Panc1 (cell line): ENCODE results near the gene MMP28.

Source experiments
- POLR2AphosphoS5 ChIP-seq: IDR thresholded peaks from 2 replicates; pipeline ENCODE4 v1.6.1; 2012; ENCODE audit warnings: mild to moderate bottlenecking, low read depth, low read length, moderate library complexity
- SIN3A ChIP-seq: IDR thresholded peaks from 2 replicates; pipeline ENCODE4 v1.6.1; 2012; ENCODE audit warnings: low read depth, mild to moderate bottlenecking, low read length, moderate library complexity, borderline replicate concordance; ENCODE audit not compliant: insufficient read depth
- TCF7L2 ChIP-seq: IDR thresholded peaks from 2 replicates; pipeline ENCODE4 v1.6.1; 2011; ENCODE audit warnings: mild to moderate bottlenecking, low read depth, low read length, inconsistent platforms
- TF ChIP-seq, protein P1 (sequence below), 2 experiments: IDR thresholded peaks; 2 replicates each; pipeline ENCODE4 v1.6.1; 2011 to 2012; ENCODE audit warnings: low read depth in 2 of 2, control low read depth in 1 of 2, low read length in 1 of 2, mild to moderate bottlenecking in 1 of 2, moderate library complexity in 1 of 2; ENCODE audit not compliant: insufficient read depth in 1 of 2
- TF ChIP-seq, protein P2 (sequence below): fragments of 450-650 bp; IDR thresholded peaks from 2 replicates; pipeline ENCODE4 v1.5.1; 2017; ENCODE audit warnings: mild to moderate bottlenecking

DNA sequence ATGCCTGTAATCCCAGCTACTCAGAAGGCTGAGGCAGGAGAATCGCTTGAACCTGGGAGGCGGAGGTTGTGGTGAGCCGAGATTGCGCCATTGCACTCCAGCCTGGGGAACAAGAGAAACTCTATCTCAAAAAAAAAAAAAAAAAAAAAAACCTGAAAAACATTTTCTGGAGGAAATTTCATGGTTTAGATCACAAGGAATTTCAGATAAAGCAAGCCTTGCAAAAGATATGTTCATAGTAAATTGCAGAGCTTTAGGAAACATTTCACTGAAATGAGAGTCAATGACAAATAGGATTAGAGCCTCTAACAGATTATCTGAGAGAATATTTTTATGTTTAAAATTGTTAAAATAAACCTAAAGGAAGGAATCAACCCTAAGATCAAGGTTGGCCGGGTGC, 17.0 kb upstream of the MMP28 start:
- TF ChIP-seq, protein P1, sequence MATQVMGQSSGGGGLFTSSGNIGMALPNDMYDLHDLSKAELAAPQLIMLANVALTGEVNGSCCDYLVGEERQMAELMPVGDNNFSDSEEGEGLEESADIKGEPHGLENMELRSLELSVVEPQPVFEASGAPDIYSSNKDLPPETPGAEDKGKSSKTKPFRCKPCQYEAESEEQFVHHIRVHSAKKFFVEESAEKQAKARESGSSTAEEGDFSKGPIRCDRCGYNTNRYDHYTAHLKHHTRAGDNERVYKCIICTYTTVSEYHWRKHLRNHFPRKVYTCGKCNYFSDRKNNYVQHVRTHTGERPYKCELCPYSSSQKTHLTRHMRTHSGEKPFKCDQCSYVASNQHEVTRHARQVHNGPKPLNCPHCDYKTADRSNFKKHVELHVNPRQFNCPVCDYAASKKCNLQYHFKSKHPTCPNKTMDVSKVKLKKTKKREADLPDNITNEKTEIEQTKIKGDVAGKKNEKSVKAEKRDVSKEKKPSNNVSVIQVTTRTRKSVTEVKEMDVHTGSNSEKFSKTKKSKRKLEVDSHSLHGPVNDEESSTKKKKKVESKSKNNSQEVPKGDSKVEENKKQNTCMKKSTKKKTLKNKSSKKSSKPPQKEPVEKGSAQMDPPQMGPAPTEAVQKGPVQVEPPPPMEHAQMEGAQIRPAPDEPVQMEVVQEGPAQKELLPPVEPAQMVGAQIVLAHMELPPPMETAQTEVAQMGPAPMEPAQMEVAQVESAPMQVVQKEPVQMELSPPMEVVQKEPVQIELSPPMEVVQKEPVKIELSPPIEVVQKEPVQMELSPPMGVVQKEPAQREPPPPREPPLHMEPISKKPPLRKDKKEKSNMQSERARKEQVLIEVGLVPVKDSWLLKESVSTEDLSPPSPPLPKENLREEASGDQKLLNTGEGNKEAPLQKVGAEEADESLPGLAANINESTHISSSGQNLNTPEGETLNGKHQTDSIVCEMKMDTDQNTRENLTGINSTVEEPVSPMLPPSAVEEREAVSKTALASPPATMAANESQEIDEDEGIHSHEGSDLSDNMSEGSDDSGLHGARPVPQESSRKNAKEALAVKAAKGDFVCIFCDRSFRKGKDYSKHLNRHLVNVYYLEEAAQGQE (IDR thresholded peaks at IDR 0.05; ENCODE audit: insufficient read depth in 1 of 2, low read depth in 2 of 2, low read length in 1 of 2) = no peak
- TF ChIP-seq POLR2AphosphoS5 (no peak), TCF7L2 (no peak), SIN3A (no peak)
- TF ChIP-seq, protein P2, sequence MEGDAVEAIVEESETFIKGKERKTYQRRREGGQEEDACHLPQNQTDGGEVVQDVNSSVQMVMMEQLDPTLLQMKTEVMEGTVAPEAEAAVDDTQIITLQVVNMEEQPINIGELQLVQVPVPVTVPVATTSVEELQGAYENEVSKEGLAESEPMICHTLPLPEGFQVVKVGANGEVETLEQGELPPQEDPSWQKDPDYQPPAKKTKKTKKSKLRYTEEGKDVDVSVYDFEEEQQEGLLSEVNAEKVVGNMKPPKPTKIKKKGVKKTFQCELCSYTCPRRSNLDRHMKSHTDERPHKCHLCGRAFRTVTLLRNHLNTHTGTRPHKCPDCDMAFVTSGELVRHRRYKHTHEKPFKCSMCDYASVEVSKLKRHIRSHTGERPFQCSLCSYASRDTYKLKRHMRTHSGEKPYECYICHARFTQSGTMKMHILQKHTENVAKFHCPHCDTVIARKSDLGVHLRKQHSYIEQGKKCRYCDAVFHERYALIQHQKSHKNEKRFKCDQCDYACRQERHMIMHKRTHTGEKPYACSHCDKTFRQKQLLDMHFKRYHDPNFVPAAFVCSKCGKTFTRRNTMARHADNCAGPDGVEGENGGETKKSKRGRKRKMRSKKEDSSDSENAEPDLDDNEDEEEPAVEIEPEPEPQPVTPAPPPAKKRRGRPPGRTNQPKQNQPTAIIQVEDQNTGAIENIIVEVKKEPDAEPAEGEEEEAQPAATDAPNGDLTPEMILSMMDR = no peak
